ENCODE data around the gene FLNB. TPM values are rescaled to one million over a fixed set of nuclear protein-coding genes. Genes with fewer than 3 reads are reported as not detected.

FLNB gene
- total and polyA plus RNA-seq, 2 experiments from 2014 or later, result 69.4 to 172 TPM

DNA sequence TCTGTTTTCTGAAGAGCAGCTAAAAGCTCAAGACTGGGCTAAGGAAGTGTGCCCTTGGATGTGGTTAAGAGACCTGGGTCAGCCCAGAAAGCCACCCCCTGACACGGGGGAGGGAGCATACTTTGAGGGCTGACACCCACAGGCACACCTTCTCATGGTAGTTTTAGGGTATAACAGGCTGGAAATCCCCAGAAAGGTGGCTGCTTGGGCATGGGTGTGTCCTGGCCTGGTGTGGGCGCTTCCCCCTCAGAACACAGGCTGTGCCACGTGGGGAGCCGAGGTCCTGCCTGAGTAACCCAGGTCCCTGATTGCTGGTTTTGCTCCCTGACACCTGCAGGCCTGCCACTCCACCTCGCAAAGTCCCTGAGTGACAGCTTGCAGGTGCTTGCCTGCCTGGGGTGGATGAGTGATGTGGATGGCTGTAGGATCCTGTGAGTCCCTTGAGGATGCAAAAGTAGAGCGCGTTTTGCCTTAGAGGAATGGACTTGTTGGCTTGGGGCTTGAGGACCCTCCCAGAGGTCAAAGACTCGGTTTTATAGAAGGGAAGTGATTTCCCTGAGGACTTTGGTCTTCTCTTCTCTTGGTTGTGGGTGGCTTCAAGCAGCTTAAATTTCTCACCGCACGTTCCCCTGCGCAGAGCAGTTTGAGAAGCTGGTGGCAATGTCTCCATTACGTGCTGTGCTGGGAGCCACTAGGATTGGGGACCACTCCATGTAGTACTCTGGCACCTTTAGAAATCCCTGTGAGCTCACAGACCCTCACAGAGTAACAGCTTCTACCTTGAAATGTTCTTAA lies 108.1 kb downstream of the FLNB start:
- H3K79me2 ChIP-seq, result peaks cover 46% of the 10 kb centered on the region
- no peak for TF ChIP-seq EZH2phosphoT487 (IDR thresholded peaks at IDR 0.05; ENCODE audit: low read depth, severe bottlenecking, unreplicated experiment)
- no peak for TF ChIP-seq CTCF (IDR thresholded peaks at IDR 0.05; ENCODE audit: poor library complexity)
- no peak for TF ChIP-seq EZH2 (IDR thresholded peaks at IDR 0.05; ENCODE audit: borderline replicate concordance)
- H3K27me3 ChIP-seq, result no peaks in the 10 kb centered on the region
- no peak overlapping the region for H3K4me2 ChIP-seq
- H3K4me3 ChIP-seq, result no peak overlapping the region
- H3K9me3 ChIP-seq (ENCODE audit: low read depth), result no peaks in the 10 kb centered on the region
- H4K20me1 ChIP-seq (ENCODE audit: insufficient read depth, poor library complexity, severe bottlenecking), result no peaks in the 10 kb centered on the region
- peaks cover 19% of the 10 kb centered on the region for H3K4me1 ChIP-seq (ENCODE audit: insufficient read depth)
- H3K27ac ChIP-seq, result peak overlapping the region; percentile 60
- DNase-seq (ENCODE audit: low spot score), result no peak
- no peak overlapping the region for H2AFZ ChIP-seq
- peaks cover 12% of the 10 kb centered on the region for H3K36me3 ChIP-seq (replicated peaks; ENCODE audit: insufficient read depth, low read depth)
- WGBS (ENCODE audit: low lambda C conversion rate, missing lambda C conversion rate), result 87% methylated on average over 12 of the region's 12 CpGs
- no peaks in the 10 kb centered on the region for H3K9me2 ChIP-seq (replicated peaks; ENCODE audit: insufficient read depth)

DNA sequence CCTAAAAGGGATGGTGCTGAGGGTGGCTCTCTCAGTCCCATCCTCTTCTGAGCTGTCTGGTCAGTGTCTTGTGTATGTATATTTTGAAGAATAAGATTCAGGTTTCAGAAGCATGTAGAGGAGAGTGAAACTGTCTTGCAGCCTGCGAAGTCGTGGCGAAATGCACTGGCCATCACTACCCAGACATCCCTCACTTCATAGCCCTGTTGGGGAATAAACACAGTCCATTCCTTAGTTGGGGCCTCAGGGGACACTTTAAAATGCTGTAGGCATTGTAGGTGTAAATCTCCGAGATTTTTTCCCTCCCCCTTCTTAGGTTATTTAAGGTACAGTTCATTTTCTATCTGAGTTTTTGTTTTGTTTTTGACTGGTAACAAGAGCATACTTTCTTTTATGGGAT lies 108.8 kb downstream of the FLNB start:
- H3K4me2 ChIP-seq, result no peak overlapping the region
- no peak for TF ChIP-seq EZH2phosphoT487 (IDR thresholded peaks at IDR 0.05; ENCODE audit: low read depth, severe bottlenecking, unreplicated experiment)
- no peak for TF ChIP-seq CTCF (IDR thresholded peaks at IDR 0.05; ENCODE audit: poor library complexity)
- no peak for TF ChIP-seq EZH2 (IDR thresholded peaks at IDR 0.05; ENCODE audit: borderline replicate concordance)
- peaks cover 12% of the 10 kb centered on the region for H3K36me3 ChIP-seq (replicated peaks; ENCODE audit: insufficient read depth, low read depth)
- H3K27me3 ChIP-seq, result no peaks in the 10 kb centered on the region
- 66% methylated on average over 4 of the region's 4 CpGs for WGBS (ENCODE audit: low lambda C conversion rate, missing lambda C conversion rate)
- no peaks in the 10 kb centered on the region for H3K9me3 ChIP-seq (ENCODE audit: low read depth)
- no peaks in the 10 kb centered on the region for H3K9me2 ChIP-seq (replicated peaks; ENCODE audit: insufficient read depth)
- no peaks in the 10 kb centered on the region for H4K20me1 ChIP-seq (ENCODE audit: insufficient read depth, poor library complexity, severe bottlenecking)
- no peak overlapping the region for H3K4me3 ChIP-seq
- peaks cover 14% of the 10 kb centered on the region for H3K4me1 ChIP-seq (ENCODE audit: insufficient read depth)
- H3K79me2 ChIP-seq, result peaks cover 46% of the 10 kb centered on the region
- H3K27ac ChIP-seq, result peak overlapping the region; percentile 60
- no peak for DNase-seq (ENCODE audit: low spot score)
- no peak overlapping the region for H2AFZ ChIP-seq

- Histone ChIP-seq H3K79me2 (peaks cover 43% of the 10 kb centered on the region), H3K4me3 (no peak overlapping the region), H3K36me3 (replicated peaks; ENCODE audit: insufficient read depth, low read depth) (peaks cover 12% of the 10 kb centered on the region), H3K27me3 (no peaks in the 10 kb centered on the region), H3K9me3 (ENCODE audit: low read depth) (no peaks in the 10 kb centered on the region), H2AFZ (no peak overlapping the region), H4K20me1 (ENCODE audit: insufficient read depth, poor library complexity, severe bottlenecking) (no peaks in the 10 kb centered on the region), H3K9me2 (replicated peaks; ENCODE audit: insufficient read depth) (no peaks in the 10 kb centered on the region), H3K4me1 (ENCODE audit: insufficient read depth) (peaks cover 7% of the 10 kb centered on the region), H3K4me2 (peak overlapping the region; percentile 23), H3K27ac (peak overlapping the region; percentile 60)
- WGBS (ENCODE audit: low lambda C conversion rate, missing lambda C conversion rate), result 82% methylated on average over 14 of the region's 14 CpGs
- TF ChIP-seq CTCF (IDR thresholded peaks at IDR 0.05; ENCODE audit: poor library complexity), result no peak
- TF ChIP-seq EZH2phosphoT487 (IDR thresholded peaks at IDR 0.05; ENCODE audit: low read depth, severe bottlenecking, unreplicated experiment), result no peak
- TF ChIP-seq EZH2 (IDR thresholded peaks at IDR 0.05; ENCODE audit: borderline replicate concordance), result no peak
- no peak for DNase-seq (ENCODE audit: low spot score)
These were observed 109.4 kb downstream of the FLNB start for GRCh38 chr3:58117561-58118181.

All from hepatocyte (in vitro differentiated cells).